GM06990 (cell line): ENCODE results near the gene NCAPD2.

ENCODE experiments used
- DNase-seq: peaks from one replicate; pipeline ENCODE4 v3.0.0-alpha.2; 2011; ENCODE audit not compliant: insufficient read length; ENCODE audit errors: extremely low read depth
- H3K27me3 ChIP-seq: replicated peaks from 2 replicates; pipeline ENCODE4 v1.6.0; 2011; ENCODE audit warnings: low read length; ENCODE audit not compliant: control insufficient read depth, insufficient read depth
- H3K36me3 ChIP-seq: 2 replicates; pipeline ENCODE4 v1.5.1; 2011; ENCODE audit warnings: low read length; ENCODE audit not compliant: control insufficient read depth, insufficient read depth
- H3K4me3 ChIP-seq: replicated peaks from 2 replicates; pipeline ENCODE4 v1.5.1; 2011; ENCODE audit warnings: low read depth, mild to moderate bottlenecking, control low read depth, low read length
- CTCF ChIP-seq: IDR thresholded peaks from 2 replicates; pipeline ENCODE4 v1.5.1; 2011; ENCODE audit warnings: low read length, control low read depth, mild to moderate bottlenecking, inconsistent platforms; ENCODE audit not compliant: insufficient read depth, poor library complexity, severe bottlenecking

The NCAPD2 gene

DNA sequence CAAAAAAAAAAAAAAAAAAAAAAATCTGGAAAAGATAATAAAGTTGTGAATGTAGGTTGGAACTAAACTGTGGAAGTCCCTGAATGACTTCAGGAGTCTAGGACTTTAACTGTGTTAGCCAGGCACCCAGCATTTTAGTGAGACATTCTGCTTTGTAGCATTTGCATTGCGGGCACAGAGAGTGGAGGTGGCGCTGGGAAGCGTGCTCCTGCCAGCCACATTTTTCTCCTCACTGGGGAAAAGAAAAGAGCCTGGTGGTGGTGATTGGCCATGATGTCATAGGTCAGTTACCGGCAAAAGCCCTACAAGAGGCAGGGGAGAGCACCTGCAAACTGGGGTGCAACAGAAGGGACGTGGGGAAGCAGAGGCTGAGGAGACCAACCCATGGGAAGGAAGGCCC lies 30.7 kb downstream of the NCAPD2 start:
- peaks cover 66% of the 10 kb centered on the region for H3K36me3 ChIP-seq
- no peak for TF ChIP-seq CTCF
- no peak overlapping the region for H3K4me3 ChIP-seq
- no peak for DNase-seq
- no peaks in the 10 kb centered on the region for H3K27me3 ChIP-seq

GRCh38 chr12:6526201-6526600 lies 32.3 kb downstream of the NCAPD2 start:
- H3K27me3 ChIP-seq = no peaks in the 10 kb centered on the region
- no peak for DNase-seq
- H3K4me3 ChIP-seq = no peak overlapping the region
- H3K36me3 ChIP-seq = peaks cover 68% of the 10 kb centered on the region
- TF ChIP-seq CTCF = no peak

- no peak overlapping the region for H3K4me3 ChIP-seq
These were observed 33.0 kb downstream of the NCAPD2 start for GRCh38 chr12:6526766-6527525.

DNA sequence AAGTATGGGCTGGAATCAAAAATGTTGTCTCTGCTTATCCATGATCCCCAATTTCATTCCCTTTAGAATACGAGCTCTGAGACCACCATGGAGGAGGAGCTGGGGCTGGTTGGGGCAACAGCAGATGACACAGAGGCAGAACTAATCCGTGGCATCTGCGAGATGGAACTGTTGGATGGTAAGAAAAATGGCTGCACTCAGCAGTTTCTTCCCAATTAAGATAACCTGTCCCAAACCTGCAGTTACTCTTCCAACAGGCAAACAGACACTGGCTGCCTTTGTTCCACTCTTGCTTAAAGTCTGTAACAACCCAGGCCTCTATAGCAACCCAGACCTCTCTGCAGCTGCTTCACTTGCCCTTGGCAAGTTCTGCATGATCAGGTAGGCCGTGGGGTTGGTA lies 33.8 kb downstream of the NCAPD2 start:
- Histone ChIP-seq H3K36me3 (peaks cover 60% of the 10 kb centered on the region), H3K4me3 (no peak overlapping the region), H3K27me3 (no peaks in the 10 kb centered on the region)
- no peak for TF ChIP-seq CTCF
- no peak for DNase-seq

More at GRCh38 chr12:6526766-6527525, 33.0 kb downstream of the NCAPD2 start:
- no peak for TF ChIP-seq CTCF
- DNase-seq = no peak
- Histone ChIP-seq H3K27me3 (no peaks in the 10 kb centered on the region), H3K36me3 (peaks cover 64% of the 10 kb centered on the region)

DNA sequence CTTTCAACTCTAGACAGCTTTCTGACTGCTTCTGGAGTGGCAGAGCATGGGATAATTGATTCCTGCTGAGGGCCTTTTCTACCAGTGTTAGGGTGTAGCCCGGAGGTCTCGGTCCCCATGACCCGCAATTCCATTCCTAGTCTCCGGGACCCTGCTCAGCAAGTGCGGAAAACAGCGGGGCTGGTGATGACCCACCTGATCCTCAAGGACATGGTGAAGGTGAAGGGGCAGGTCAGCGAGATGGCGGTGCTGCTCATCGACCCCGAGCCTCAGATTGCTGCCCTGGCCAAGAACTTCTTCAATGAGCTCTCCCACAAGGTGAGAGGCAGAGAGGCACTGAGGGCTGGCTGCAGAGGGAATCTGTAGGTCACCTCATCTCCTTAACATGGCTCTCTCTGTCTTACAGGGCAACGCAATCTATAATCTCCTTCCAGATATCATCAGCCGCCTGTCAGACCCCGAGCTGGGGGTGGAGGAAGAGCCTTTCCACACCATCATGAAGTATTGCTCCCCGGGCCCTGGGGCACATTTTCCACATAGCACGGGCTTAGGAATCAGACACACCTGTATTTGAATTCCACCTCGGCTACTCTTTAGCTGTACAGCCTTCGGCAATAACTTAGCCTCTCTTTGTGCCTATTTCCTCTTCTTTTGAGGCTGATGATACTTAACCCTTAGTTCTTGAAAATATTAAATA lies 34.8 kb downstream of the NCAPD2 start:
- TF ChIP-seq CTCF = no peak
- DNase-seq = no peak
- H3K4me3 ChIP-seq = no peak overlapping the region
- H3K27me3 ChIP-seq = no peaks in the 10 kb centered on the region
- H3K36me3 ChIP-seq = peaks cover 55% of the 10 kb centered on the region
